Neural cell (in vitro differentiated cells): Measurements from ENCODE around the gene KIF2A.

Source experiments
- CTCF ChIP-seq: fragments of 450-650 bp; IDR thresholded peaks from 2 replicates; pipeline ENCODE4 v1.5.1; 2014; ENCODE audit warnings: antibody characterized with exemption, mild to moderate bottlenecking, moderate library complexity; ENCODE audit not compliant: poor library complexity, severe bottlenecking
- EZH2 ChIP-seq: fragments of 200-600, 300-800 bp; shearing (Covaris generic), sonication (generic); IDR thresholded peaks from 2 replicates; pipeline ENCODE4 v1.6.1; 2014; ENCODE audit warnings: antibody characterized with exemption, low read length, borderline replicate concordance, mild to moderate bottlenecking; ENCODE audit not compliant: insufficient read depth, poor library complexity, severe bottlenecking
- POLR2AphosphoS5 ChIP-seq: IDR thresholded peaks from 2 replicates; pipeline ENCODE4 v1.6.1; 2012

- TF ChIP-seq EZH2 (no peak), CTCF (no peak), POLR2AphosphoS5 (no peak)
These were observed 23.9 kb upstream of the KIF2A start for GRCh38 chr5:62282064-62282463.
